ENCODE results near the gene AOPEP.
"Not testable (repeated sequence)": the region's sequence is repeated elsewhere in the genome, so short reads cannot be mapped to it uniquely, and the experiment has no call there.

The AOPEP gene

DNA sequence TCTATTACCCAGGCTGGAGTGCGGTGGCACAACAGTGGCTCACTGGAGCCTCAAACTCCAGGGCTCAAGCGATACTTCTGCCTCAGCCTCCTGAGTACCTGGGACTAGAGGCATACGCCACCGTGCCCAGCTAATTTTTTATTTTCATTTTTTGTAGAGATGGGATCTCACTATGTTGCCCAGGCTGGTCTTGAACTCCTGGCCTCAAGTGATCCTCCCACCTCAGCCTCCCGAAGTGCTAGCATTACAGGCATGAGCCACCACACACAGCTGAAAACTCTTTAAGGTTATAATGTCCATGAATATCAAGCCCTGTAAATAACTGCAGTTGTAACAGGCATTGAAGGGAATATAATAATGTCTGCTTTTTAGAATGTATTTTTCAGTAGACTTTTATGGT, 271.2 kb downstream of the AOPEP start:
- DNase-seq: no peak

- no peak for DNase-seq
These were observed 273.3 kb downstream of the AOPEP start for GRCh38 chr9:94999832-95000231.

DNA sequence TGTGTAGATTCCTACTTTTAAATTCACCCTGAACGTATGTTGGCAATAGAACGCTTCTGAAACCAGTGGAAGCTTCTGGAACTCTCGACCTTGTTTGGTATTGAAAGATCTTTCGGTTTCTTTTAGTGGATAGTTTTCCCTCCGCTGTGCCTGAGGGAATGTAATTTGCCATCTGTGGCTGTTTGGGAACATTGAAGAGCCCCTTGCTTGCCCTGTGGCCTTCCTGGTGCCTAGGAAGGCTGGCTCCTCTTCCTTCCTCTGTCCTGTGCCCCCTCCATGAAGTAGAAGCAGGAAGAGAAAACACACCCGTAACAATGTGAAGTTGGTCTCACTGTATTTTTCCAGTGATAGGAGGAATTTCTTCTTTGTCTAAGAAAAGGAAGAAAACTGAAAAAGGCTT, 274.3 kb downstream of the AOPEP start:
- DNase-seq: no peak

- no peak for DNase-seq
These were observed 275.2 kb downstream of the AOPEP start for GRCh38 chr9:95001720-95002119.

DNA sequence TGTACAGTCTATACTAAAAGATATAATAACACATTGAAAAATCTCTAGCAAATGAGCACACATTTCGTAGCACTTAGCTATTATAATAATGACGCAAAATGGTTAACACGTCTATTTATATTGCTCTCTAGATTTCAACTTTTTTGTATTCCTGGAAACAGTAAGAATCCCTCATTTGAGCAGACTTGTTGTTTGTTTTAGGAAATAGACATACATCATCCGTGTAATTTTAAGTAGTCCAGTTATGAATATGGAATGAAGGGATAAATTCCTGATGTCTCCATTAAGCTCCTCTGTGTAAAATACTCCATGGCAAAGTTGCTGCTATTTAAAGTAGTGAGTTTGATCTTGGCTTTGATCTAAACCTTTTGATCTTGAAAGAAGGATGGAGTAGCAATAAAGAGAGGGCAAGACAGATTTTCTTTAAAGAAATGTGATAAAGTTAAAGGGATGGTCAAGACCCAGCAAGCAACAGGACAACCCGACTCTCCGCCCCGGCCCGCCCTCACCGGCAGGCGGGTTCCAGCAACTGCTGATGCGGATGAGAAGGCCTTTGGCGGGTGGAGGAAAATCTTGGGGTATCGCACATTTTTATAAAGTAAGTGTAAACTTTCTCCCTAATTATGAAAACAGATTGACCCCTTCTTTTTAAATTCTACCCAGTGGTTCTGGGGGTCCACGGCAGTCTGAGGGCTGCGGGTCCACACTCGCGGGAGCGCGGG, 277.4 kb downstream of the AOPEP start:
- DNase-seq: peak in 2 of 14 donors; percentile 37 to 56

- peak in 3 of 14 donors; percentile 57 to 70 (median 70) for DNase-seq
These were observed 278.1 kb downstream of the AOPEP start for GRCh38 chr9:95004411-95005277.

DNA sequence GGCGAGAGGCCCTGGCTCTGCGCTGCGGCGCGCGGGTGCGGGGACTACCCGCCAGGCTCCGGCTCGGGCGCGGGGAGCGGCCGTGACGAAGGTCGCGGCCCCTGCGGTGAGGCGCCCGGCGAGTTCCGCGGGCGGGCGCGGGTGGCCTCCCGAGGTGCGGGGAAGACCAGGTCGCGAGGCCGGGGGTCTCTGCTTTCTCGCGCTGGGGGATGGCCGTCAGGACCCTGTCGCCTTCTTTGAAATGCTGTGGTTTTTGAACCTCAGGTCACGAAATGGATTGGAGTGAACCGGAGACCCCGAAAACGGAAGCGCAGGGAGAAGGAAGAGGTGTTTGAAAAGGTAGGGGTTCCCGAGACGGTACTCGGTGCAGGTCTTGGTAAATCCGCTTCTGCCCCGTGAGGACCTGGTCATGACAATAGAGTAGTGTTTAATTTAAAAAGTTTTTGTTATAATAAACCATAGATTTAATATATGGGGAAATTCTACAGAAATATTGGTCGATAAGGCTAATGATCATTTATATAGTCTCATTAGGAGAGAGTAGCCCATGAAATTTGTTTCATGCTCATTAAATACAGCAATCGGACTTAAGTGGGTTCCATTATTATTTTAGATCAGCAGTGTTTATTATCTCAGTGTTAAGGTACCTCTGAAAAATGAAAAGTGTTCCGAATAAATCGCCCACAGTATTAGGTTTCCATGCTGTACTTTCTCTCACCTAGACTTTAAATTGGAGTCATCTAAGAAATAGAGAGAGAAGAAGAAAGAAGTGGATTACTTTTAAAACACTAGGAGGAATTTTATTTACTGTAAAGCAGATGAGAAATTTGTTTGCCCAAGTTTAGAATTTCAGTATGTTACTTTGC, 279.0 kb downstream of the AOPEP start:
- peak in 1 of 14 donors; percentile 31 for DNase-seq

- peak in 1 of 14 donors; percentile 67 for DNase-seq
These were observed 280.8 kb downstream of the AOPEP start for GRCh38 chr9:95007226-95007869.

DNA sequence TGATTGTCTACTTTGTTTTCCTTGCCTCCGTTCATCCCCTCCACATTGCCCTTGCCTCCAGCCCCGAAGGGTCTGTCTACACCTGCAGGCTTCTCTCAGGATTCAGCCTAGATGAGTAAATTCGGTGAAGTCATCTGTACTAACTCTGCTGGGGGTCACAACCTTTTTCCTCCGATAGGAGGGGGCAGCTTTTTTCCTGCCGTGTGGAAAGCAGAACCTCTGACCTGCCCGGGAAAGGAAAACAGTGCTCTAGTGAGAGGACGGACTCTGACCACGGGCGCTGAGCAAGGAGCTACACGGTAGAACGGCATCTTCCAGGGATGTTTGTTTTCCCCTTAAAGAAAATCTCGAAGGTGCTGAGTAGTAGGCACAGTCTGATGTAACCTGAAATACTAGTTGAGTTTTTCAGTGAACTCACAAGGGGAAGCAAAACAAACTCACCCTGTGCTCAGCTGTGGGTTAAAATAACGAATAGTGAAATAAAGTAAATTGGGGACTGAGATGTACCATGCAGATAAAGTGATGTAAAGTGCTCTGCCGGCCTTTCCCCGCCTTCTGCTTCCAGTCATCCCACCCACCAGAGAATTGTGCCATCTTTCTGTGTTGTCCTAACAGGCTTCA, 281.8 kb downstream of the AOPEP start:
- DNase-seq: peak in 1 of 14 donors; percentile 74

- DNase-seq: peak in 1 of 14 donors; percentile 23
These were observed 283.0 kb downstream of the AOPEP start for GRCh38 chr9:95009459-95009858.

GRCh38 chr9:95010431-95010838, 283.9 kb downstream of the AOPEP start:
- peak in 3 of 14 donors; percentile 31 to 41 (median 32) for DNase-seq

- DNase-seq: no peak
These were observed 285.7 kb downstream of the AOPEP start for GRCh38 chr9:95012035-95012708.

GRCh38 chr9:95012902-95013301, 286.4 kb downstream of the AOPEP start:
- DNase-seq: no peak

GRCh38 chr9:95014917-95015316, 288.4 kb downstream of the AOPEP start:
- no peak for DNase-seq

DNA sequence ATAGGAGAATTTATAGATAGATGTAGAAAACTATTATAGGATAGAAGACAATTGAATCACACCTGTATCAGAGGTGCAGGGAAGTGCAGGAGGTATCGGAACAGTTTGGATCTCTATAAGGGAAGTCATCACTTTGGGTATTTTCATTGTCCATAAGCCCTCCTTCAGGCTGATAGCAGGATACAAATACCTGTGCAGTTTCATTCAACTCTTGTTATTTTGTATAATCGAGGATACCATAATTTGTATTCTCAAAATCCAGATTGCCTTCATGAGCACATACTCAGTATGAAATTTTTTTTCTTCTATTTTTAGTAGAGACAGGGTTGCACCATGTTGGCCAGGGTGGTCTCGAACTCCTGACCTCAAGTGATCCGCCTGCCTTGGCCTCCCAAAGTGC, 289.1 kb downstream of the AOPEP start:
- DNase-seq: no peak

DNA sequence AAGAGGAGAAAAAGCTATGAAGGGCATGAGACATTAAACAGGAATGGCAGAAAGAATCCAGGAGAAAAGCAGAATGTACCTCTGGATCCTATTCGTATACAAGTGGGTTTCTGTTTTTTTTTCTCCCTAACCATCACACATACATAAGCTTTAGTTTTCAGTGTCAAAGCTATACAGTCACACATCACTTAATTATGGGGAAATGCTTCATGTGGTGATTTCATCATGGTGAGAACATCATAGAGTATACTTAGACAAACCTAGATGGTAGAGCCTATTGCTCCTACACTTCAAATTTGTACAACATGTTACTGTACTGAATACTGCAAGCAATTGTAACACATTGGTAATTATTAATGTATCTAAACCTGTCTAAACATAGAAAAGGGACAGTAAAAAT, 290.6 kb downstream of the AOPEP start:
- no peak for DNase-seq

- no peak for DNase-seq
These were observed 291.2 kb downstream of the AOPEP start for GRCh38 chr9:95017661-95018060.

- DNase-seq: peak in 2 of 14 donors; percentile 44 to 60
These were observed 291.8 kb downstream of the AOPEP start for GRCh38 chr9:95018099-95018936.

GRCh38 chr9:95020644-95021043, 294.1 kb downstream of the AOPEP start:
- not testable (repeated sequence) for DNase-seq

All from C1 segment of cervical spinal cord (tissue), 14 donors.